Fibroblast of pulmonary artery (primary cell): ENCODE measurements around the gene ATF6B.
A peak's percentile ranks its signal among the peaks of the same experiment; 100 is the strongest.

ENCODE experiments used
- DNase-seq: peaks from one replicate; pipeline ENCODE4 v3.0.0-alpha.2; 2010; ENCODE audit warnings: low read depth
- H3K4me3 ChIP-seq: replicated peaks from 2 replicates; pipeline ENCODE4 v1.5.1; 2011; ENCODE audit warnings: low read depth, mild to moderate bottlenecking, control low read depth, low read length, moderate library complexity
- CTCF ChIP-seq: IDR thresholded peaks from 2 replicates; pipeline ENCODE4 v1.5.1; 2011; ENCODE audit warnings: mild to moderate bottlenecking, control low read depth, low read length, inconsistent platforms; ENCODE audit errors: missing control alignments

Gene ATF6B

DNA sequence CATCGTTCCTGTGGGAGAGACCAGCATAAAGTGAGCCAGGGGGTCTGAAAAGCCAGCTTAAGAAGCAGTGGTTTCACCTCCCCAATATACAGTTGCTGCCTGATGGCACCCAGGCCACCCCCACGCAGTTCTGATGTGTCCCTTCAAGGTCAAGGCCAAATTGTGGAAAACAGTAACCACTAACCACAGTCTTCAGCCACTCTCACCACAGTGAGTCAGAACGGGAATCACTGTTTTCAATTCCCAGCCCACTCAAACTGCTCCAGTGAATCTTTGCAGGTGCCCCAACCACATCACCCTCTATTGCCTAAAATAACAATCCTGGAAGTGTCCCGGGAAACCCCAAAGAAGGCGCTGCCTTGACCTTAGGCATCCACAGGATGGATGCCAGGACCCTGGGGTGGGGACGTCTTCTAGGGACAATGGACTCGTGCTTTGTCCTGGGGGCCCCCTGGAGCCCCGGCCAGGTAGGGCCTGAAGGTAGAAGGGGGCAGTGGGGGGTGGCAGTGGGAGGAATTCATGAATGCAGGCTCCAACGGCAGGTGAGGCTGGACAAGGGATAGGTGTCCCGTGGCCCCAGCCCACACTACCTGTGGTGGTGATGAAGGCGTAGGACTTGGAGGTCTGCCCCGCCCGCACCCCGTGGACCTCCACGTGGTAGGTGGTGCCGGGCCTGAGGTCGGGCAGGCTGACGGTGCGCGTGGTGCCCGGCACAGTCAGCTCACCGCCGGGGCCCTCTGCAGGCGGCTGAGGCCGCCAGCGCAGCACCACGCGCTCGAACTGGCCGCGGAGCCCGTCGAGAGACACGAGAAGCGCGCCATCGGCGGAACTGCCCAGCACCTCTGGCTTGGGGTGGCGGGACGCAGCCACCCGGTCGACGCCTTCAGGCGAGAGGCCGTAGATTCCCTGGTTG is 41.1 kb downstream of the ATF6B start:
- H3K4me3 ChIP-seq = no peak overlapping the region
- TF ChIP-seq CTCF = no peak
- peak; percentile 59 for DNase-seq

DNA sequence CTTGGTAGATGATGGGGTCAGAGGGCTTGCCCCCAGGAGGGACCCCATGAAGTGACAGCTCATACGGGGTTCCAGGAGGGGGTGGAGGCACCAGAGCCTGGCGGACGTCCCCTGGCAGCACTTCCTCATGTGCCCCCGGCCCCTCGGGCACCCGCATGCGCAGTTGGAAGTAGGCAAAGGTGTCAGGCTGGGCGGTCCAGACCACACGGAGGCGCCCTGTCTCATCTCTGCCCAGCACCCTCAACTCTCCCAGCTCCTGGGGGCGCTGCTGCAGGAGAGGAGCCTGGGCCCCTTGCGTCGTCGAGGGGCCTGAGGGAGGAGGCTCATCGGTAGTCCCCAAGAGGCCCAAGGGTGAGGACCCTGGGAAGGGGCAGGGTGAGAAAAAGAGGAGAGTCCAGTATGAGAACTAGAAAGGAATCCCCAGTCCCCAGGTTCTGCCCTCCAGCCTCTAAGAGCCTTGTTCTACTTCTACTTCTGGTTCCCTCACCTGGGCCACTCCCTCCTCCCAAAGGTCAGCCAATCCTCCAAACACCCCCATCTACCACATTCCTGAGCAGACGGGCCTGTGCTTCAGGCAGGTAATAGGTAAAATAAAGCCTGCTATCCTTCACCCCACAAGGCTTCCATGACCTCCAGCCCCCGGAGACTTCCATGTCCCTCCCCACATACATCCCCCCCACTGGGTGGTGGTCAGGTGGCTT is 42.1 kb downstream of the ATF6B start:
- H3K4me3 ChIP-seq = no peak overlapping the region
- DNase-seq = no peak
- TF ChIP-seq CTCF = no peak

GRCh38 chr6:32084780-32085179 is 43.3 kb downstream of the ATF6B start:
- TF ChIP-seq CTCF = no peak

GRCh38 chr6:32083812-32084768 is 44.0 kb downstream of the ATF6B start:
- DNase-seq = no peak
- no peak overlapping the region for H3K4me3 ChIP-seq
- TF ChIP-seq CTCF = no peak

More at GRCh38 chr6:32084780-32085179, 43.3 kb downstream of the ATF6B start:
- H3K4me3 ChIP-seq = no peak overlapping the region
- DNase-seq = no peak

GRCh38 chr6:32082935-32083334 is 45.1 kb downstream of the ATF6B start:
- H3K4me3 ChIP-seq = no peak overlapping the region
- TF ChIP-seq CTCF = no peak
- DNase-seq = peak; percentile 84

DNA sequence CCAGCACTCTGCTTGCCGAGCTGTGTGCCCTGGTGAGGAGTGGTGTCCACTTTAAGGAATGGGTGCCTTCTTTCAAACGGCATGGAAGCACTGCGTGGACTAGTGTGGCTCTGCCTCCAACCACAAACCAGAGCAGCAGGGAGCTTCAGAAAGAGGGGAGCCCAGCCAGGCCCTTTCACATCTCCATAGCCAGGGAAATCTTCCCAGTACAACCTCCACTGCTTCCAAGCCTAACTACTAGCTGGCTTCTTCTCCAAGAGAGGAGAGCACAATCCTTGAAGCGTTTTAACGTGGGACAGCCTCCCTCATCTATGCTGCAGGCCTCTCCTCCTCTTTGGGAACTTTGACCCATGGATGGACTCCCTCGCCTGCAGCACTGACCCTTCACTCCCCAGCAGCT is 45.6 kb downstream of the ATF6B start:
- H3K4me3 ChIP-seq = no peak overlapping the region
- TF ChIP-seq CTCF = no peak
- no peak for DNase-seq
